ENCODE measurements around the gene COPG1.

DNA sequence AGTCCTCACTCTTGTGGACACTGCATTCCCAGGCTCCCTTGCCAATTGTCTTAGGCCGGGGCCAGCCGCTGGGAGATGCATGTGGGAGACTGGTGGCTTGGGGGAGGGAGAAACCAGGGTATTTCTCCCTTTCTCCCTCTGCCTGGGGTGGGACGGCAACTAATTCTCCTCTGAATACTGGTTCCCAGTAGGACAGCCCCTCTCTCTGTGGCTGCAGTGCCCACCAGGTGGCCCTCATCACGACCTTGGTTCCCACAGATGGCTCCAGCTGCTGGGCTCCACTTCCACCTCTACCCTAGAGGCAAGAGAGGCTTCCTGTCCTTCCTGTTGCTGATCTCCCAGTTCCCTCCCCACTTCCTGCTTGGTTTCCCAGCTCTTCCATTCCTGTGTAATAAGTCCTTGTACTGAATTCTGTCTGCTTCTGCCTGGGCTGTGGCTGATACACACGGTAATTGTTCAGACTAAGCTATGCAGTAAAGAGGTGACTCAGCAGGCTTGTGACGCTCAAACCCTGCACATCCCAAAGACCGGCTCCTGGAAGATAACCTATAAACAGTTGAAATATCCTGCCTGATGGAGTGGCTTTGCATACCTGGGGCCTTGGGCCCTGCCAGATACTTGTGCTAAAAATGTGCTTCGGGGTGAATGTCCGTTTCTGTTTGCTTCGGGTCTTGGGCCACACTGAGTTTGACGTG lies 20.4 kb upstream of the COPG1 start:
- TF ChIP-seq, protein P1, sequence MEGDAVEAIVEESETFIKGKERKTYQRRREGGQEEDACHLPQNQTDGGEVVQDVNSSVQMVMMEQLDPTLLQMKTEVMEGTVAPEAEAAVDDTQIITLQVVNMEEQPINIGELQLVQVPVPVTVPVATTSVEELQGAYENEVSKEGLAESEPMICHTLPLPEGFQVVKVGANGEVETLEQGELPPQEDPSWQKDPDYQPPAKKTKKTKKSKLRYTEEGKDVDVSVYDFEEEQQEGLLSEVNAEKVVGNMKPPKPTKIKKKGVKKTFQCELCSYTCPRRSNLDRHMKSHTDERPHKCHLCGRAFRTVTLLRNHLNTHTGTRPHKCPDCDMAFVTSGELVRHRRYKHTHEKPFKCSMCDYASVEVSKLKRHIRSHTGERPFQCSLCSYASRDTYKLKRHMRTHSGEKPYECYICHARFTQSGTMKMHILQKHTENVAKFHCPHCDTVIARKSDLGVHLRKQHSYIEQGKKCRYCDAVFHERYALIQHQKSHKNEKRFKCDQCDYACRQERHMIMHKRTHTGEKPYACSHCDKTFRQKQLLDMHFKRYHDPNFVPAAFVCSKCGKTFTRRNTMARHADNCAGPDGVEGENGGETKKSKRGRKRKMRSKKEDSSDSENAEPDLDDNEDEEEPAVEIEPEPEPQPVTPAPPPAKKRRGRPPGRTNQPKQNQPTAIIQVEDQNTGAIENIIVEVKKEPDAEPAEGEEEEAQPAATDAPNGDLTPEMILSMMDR (IDR thresholded peaks at IDR 0.05 in 8 of 11, conservative IDR thresholded peaks at IDR 0.05 in 3 of 11): peak in 2 of 11 experiments; percentile 10 to 11
- TF ChIP-seq POLR2AphosphoS5 (IDR thresholded peaks at IDR 0.05) (peak in 2 of 3 donors; percentile 44 to 47), POLR2A (IDR thresholded peaks at IDR 0.05) (no peak)
